NK-92 treated with Interleukin-12 subunit alpha and Interleukin-12 subunit beta, amount 100 ng/mL, for 24 hours (cell line): ENCODE results near the gene SERINC4.
"Not testable (repeated sequence)": the region's sequence is repeated elsewhere in the genome, so short reads cannot be mapped to it uniquely, and the experiment has no call there.

ENCODE experiments used
- DNase-seq: peaks from one replicate; lab custom pipeline; 2025; lab: John Stamatoyannopoulos, UW

The SERINC4 gene

DNA sequence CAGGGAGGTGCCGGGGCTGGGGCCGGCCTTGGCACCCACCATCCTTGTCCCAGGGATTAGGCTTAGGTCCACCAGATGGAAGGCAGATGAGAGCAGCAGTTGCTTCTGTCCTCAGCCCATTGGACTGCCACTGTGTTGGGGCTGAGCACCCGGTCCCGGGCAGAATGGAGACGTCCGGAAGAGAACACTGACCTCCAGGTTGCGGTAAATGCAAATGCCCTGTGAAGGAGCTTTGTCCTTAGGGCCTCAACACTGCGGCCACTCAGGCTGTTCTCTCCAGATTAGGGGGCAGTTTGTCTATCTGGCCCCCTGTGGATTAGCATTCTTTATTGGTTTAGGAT lies at the start of gene SERINC4:
Gene SERINC4 (minus strand): TSS at position 276 of the 341 bp plus-strand sequence. CDS start 234 bp downstream, at position 42.
- DNase-seq, result no peak

DNA sequence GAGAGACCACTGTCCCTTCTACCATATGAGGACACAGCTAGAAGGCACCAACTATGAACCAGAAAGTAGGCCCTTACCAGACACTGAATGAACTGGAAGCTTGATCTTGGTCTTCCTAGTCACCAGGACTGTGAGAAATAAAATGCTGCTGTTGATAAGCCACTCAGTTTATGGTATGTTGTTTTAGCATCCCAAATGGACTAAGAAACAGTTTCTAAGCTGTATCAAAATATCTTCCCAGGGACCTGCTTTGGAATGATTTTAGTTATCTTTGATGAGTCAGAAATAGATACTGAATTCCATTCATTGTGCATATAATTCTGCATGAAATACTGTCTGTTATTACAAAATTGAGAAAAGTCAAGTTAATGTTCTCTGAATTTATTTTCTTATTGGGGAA lies 45.4 kb upstream of the SERINC4 start:
- no peak for DNase-seq

DNA sequence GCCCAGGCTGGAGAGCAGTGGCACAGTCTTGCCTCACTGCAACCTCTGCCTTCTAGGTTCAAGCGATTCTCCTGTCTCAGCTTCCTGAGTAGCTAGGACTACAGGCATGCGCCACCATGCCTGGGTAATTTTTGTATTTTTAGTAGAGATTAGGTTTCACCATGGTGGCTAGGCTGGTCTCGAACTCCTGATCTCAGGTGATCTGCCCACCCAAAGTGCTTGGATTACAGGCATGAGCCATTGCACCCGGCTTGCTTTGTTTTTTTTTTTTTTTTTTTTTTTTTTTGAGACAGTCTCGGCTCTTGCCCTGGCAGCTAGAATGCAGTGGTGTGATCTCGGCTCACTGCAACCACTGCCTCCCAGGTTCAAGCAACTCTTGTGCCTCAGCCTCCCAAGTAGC lies 32.5 kb upstream of the SERINC4 start:
- DNase-seq, result not testable (repeated sequence)

GRCh38 chr15:43831519-43832052 lies 31.6 kb upstream of the SERINC4 start:
- not testable (repeated sequence) for DNase-seq

DNA sequence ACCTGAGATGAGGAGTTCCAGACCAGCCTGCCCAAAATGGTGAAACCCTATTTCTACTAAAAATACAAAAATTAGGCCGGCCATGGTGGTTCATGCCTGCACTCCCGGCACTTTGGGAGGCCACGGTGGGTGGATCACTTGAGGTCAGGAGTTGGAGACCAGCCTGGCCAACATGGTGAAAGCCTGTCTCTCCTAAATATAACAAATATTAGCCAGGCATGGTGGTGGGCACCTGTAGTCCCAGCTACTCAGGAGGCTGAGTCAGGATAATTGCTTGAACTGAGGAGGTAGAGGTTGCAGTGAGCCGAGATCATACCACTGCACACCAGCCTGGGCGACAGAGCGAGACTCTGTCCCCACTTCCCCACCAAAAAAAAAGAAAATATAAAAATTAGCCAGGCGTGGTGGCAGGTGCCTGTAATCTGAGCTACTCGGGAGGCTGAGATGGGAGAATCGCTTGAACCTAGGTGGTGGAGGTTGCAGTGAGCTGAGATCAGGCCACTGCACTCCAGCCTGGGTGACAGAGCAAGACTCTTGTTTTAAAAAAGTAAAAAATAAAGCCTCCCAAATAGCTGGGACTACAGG lies 30.8 kb upstream of the SERINC4 start:
- DNase-seq, result not testable (repeated sequence)

DNA sequence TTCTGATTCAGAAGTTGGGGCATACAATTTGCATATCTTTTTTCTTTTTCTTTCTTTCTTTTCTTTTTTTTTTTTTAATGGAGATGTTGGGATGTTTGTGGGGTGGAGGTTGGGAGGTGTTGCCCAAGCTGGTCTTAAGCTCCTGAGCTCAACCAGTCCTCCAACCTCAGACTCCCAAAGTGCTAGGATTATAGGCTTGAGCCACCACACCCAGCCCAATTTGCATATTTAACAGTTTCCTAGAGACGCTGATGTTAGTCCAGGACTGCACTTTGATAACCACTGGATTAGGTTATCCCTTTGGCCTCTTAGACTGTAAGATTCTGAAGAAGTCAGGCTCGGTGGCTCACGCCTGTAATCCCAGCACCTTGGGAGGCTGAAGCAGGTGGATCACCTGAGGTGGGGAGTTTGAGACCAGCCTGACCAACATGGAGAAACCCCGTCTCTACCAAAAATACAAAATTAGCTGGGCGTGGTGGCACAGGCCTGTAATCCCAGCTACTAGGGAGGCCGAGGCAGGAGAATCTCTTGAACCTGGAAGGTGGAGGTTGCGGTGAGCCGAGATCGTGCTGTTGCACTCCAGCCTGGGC lies 30.0 kb upstream of the SERINC4 start:
- not testable (repeated sequence) for DNase-seq

- DNase-seq, result no peak
These were observed 28.1 kb upstream of the SERINC4 start for GRCh38 chr15:43828061-43828657.

DNA sequence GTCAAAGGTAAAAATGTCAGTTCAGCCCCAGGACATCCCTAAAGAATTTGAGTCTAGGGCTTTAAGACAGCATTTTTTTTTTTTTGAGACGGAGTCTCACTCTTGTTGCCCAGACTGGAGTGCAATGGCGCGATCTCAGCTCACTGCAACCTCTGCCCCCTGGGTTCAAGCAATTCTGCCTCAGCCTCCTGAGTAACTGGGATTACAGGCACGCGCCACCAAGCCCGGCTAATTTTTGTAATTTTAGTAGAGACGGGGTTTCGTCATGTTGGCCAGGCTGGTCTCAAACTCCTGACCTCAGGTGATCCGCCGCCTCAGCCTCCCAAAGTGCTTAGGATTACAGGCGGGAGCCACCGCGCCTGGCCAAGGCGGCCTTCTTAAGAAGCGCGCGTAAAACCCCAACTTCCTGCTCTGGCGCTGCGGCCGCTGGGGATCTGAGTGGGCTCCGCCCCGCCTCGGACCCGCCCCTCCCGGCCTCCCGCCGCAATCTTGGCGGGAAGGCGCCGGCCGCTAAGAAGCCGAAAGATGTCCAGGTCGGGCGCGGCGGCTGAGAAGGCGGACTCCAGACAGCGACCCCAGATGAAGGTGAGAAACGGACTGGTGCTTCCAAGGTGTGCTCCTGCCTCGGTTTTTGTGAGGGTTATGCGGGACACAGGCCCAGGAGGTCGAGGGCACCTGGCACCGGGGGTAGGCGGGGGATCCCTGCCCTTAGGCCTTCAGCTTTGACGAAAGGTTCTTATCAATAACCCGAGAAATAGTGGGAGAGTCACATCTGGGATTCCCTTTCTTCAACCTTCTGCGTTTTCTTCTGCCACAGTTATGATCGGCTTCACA lies 26.7 kb upstream of the SERINC4 start, which contains the start of gene WDR76:
Gene WDR76 (plus strand): TSS at position 495 of the 834 bp plus-strand sequence. CDS start 31 bp downstream, at position 526.
- DNase-seq, result peak; percentile 88

DNA sequence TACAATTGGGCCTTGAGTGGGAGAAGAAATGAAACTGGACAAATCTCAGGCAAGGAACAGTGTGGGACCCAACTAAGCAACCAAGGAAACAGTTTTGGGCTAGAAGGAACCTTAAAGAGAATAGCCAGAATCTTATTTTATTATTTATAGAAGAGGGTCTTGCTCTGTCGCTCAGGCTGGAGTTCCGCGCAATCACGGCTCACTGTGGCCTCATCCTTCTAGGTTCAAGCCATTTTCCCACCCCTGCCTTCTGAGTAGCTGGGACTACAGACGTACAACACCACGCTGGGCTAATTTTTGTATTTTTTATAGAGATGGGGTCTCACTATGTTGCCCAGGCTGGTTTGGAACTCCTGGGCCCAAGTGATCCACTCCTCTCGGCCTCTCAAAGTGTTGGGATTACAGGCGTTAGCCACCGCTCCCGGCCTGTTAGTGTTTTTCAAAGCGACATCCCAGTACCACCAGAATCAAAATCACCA lies 26.0 kb upstream of the SERINC4 start:
- DNase-seq, result no peak

GRCh38 chr15:43825305-43825704 lies 25.3 kb upstream of the SERINC4 start:
- not testable (repeated sequence) for DNase-seq

GRCh38 chr15:43824302-43825246 lies 24.6 kb upstream of the SERINC4 start, which contains the start of gene MFAP1:
Gene MFAP1, minus strand, starts transcription at chr15:43824690. Its CDS starts 121 bp downstream, at chr15:43824569.
- peak; percentile 95 for DNase-seq

DNA sequence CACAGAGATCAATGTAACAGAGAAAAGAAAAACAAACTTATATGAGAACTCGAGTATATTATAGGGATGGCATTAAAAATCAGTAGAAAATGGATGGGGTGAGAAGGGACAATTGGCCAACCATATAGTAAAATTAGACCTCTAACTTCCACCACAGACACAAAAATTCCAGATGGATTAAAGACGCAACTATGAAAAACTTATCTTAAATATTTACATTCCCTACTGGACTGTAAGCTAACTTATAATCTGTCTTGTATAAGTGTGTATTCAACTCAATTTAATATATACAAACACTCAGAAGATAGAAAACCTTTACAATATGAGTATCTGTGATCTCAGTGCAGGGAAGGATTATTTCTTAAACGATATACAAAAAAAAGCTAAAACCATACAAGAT lies 21.5 kb upstream of the SERINC4 start:
- no peak for DNase-seq

DNA sequence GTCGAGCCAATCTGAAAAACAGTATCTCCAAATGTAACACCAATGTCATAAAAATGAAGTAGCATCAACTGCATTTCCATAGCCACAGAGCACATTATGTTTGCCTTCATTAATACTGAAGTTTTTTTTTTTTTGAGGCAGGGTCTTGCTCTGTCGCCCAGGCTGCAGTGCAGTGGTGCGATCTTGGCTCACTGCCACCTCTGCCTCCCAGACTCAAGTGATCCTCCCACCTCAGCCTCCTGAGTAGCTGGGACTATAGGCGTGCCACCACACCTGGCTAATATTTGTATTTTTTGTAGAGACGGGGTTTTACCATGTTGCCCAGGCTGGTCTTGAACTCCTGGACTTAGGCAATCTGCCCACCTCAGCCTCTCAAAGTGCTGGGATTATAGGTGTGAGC lies 15.0 kb upstream of the SERINC4 start:
- not testable (repeated sequence) for DNase-seq

DNA sequence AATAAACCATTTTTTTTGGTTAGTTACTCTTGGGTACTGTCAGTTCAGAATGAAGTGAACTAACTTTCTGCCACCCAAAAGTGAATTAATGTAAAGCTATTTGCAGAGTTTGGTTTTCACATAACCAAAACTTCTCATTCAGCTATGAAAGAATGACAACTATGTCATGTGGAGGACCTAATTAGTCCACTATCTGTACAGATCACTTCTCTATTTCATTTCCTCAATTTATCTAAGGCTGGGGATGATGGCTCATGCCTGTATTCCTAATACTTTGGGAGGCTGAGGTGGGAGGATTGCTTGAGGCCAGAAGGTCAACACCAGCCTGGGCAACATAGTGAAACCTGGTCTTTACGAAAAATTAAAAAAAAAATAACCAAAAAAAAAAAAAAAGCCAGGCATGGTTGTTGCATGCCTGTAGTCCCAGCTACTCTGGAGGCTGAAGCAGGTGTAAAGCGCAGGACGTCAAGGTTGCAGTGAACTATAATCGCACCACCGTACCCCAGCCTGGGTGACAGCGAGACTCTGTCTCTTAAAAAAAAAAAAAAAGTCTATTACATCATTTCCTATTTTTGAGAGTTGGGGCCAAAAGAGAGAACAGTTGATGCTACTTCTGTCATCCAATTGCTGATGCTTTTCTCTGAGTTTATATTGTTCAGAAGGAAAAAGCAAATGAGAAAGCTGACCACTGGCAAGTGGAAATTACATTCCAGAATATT lies 9.1 kb upstream of the SERINC4 start:
- no peak for DNase-seq

DNA sequence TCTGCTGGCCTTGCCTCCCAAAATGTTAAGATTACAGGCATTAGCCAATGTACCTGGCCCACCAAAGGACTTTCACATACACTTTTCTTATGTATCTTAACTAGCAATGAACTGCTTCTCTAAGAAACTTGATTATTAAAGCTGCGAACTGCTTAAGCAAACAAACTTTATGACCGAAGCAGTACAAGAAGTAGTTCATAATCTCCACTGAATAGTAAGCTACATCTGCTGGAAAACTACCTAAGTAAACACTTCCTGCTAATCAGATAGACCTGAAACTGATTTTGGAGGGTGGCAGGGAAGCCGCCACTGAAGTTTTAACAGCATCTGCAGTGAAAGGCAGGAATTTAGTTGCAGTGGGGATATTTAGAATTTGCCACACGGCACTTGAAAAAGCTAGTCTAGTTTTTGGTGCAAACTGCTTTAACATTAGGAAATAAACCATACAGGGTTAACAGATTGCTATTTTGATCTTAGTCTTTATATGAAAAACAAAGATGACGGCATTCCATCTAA lies 8.5 kb upstream of the SERINC4 start:
- no peak for DNase-seq

DNA sequence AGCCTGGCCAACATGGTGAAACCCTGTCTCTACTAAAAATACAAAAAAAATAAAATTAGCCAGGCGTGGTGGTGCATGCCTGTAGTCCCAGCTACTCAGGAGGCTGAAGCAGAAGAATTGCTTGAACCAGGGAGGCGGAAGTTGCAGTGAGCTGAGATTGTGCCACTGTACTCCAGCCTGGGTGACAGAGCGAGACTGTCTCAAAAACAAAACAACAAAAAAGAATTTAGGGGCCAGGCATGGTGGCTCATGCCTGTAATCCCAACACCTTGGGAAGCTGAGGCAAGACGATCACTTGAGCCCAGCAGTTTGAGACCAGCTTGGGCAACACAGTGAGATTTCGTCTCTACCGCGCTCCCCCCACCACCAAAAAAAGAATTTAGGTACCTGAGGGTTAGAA lies 2.7 kb upstream of the SERINC4 start:
- not testable (repeated sequence) for DNase-seq

- peak; percentile 79 for DNase-seq
These were observed 494 bp upstream of the SERINC4 start, which contains the start of gene HYPK for GRCh38 chr15:43800286-43801141. Gene HYPK, plus strand, starts transcription at chr15:43800599. Its CDS starts 24 bp downstream, at chr15:43800623.

DNA sequence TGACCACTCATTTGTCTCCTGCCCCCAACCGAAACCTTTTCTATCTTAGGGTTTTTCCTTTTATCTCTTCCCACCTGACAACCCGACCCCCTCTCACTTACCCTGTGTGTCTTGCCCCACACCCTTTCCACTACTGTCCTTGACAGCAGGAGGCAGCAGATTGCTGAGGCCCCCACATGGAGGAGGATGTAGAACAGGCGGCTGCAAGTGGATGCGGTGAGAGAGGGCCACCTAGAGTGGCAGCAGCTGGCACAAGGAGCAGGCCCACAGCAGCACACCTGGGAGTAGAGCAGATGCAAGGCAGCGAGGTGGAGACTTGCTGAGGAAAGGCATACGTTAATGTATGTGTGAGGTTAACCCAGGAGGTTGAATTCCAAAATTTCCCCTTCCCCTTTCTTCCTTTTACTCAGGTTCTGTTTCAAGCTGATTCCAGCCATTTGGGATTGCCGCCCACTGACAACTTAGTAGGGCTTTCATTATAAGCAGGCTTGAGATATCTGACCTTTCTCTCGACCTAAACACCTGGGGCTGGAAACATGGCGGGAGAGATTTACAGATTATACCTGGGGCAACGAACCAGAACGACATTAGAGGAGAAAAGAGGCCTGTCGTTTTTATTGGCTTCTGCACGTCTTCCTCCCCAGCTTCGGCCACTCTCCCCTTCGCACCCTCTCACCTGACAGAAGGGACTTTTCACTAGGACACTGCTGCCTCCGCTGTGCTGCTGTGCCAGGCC lies 643 bp downstream of the SERINC4 start:
- no peak for DNase-seq
